NCI-H82 treated with DMSO at 0.1 percent for 48 hours (cell line): Measurements from ENCODE around the gene PDLIM7.
"Not testable (repeated sequence)": the region's sequence is repeated elsewhere in the genome, so short reads cannot be mapped to it uniquely, and the experiment has no call there.

ENCODE experiments used
- DNase-seq: peaks from one replicate; lab custom pipeline; 2025; ENCODE audit not compliant: unreplicated experiment; lab: John Stamatoyannopoulos, UW

The PDLIM7 gene

GRCh38 chr5:177491983-177492746 is 5.2 kb downstream of the PDLIM7 start:
- DNase-seq = no peak

- DNase-seq = peak; percentile 46
These were observed 5.9 kb downstream of the PDLIM7 start for GRCh38 chr5:177491429-177491945.

DNA sequence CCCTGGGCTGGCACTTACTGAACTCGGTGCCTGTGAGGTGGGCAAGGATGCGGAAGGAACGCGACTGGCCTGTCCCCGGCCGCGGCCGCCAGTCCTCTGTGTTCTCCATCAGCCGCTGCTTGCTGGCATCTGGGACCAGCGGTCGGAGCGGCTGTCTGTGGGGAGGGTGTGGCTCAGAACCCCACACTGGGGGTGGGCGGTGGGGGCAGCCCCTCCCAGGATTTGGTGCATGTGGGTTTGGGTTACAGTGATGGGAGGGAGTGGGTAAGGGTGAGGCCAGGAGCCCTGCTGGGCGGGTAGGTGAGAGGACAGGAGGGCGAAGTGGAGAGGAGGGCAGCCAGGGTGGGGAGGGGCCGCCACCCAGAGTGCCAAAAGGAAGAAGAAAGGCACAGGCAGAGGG is 6.4 kb downstream of the PDLIM7 start:
- DNase-seq = no peak

GRCh38 chr5:177490311-177490991 is 7.0 kb downstream of the PDLIM7 start:
- no peak for DNase-seq

- no peak for DNase-seq
These were observed 8.2 kb downstream of the PDLIM7 start for GRCh38 chr5:177489119-177489716.

- DNase-seq = no peak
These were observed 9.4 kb downstream of the PDLIM7 start for GRCh38 chr5:177487975-177488374.

DNA sequence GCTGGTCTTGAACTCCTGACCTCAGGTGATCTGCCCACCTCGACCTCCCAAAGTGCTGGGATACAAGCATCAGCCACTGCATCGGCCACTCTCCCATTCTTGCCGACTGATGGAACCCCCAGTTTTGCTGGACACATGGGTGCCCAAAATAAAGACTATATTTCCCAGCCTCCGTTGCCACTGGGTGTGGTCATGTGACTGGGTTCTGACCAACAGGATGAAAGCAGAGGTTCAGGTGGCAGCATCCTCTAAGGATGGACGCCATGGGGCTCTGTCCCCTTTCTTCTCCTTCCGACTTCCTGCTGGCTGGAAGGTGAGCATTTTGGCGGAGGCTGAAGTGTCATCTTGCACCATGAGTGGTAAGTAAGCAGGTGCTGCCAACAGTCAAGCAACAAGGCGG is 10.3 kb downstream of the PDLIM7 start:
- DNase-seq = no peak

DNA sequence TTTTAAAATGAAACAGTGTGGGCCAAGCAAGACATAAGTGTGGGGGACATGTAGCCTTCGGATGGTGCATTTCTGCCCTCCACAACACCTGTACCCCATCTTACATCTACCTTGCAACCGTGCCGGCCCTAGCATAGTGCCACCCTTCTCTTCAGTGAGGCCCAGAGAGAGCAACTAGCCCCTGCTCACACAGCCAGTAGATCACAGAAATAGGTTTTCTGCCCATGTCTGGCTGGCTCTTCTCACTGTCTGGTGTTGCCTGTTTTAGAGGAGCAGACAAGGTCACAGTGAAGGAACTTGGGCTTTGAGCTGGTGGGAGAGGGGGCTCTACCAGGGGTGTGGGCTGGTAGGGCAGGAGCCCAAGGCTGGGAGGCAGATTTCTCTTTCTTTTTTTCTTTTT is 11.1 kb downstream of the PDLIM7 start:
- DNase-seq = no peak

DNA sequence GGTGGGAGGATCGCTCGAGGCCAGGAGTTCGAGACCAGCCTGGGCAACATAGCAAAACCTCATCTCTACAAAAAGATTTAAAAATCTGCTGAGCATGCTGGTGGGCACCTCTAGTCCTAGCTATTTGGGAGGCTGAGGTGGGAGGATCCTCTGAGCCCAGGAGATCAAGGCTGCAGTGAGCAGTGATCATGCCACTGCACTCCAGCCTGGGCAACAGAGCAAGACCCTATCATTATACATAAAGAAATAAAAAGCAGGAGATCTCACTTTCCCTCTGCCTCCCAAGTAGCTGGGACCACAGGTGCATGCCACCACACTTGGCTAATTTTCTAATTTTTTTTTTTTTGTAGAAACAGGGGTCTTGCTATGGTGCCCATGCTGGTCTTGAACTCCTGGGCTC is 11.7 kb downstream of the PDLIM7 start:
- not testable (repeated sequence) for DNase-seq

DNA sequence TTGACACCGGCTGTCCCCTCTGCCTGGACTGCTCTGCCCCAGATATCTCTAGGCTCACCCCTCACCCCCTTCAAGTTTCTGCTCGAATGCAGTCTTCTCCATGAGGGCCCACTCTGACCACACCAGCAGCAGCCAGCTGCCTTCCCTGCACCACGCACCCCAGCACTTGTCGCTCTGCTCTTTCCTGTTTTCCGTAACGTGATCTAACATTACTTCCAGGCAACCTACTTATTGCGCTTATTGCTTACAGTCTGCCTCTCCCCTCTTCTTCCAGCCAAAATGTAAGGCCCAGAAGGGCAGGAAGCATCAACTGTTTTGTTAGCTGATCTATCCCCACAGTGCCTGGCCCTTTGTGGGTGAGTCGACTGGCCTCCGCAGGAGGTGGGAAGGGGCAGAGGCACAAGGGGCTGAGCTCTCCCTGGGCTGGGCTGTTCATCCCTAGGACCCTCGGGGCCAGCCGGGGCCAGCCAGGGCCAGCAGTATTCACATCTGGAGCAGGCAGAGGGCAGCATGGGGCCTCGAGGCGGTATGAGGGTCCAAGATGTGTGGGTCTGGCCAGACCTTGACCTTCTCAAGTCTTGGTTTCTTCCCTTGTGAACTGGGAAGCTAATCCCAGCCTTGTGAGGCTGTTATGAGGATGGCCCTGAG is 12.4 kb downstream of the PDLIM7 start:
- no peak for DNase-seq

GRCh38 chr5:177483994-177484901 is 13.2 kb downstream of the PDLIM7 start:
- DNase-seq = no peak

DNA sequence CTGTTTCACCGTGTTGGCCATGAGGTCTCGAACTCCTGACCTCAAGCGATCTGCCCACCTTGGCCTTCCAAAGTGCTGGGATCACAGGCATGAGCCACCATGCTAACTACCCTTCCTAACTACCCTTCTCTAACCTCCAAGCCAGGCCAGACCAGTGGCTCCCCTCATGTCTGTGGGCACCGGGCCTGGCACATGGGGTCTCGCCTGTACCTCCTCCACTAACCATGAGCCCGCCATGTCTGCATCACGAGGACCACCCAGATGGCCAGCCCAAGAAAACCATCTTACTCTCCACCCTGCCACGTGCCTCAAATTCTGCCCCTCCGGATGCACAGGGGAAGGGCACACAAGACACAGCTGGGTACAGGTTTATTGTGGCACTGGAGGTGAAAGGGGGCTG is 14.4 kb downstream of the PDLIM7 start:
- DNase-seq = no peak

GRCh38 chr5:177482359-177482795 is 15.0 kb downstream of the PDLIM7 start:
- no peak for DNase-seq

DNA sequence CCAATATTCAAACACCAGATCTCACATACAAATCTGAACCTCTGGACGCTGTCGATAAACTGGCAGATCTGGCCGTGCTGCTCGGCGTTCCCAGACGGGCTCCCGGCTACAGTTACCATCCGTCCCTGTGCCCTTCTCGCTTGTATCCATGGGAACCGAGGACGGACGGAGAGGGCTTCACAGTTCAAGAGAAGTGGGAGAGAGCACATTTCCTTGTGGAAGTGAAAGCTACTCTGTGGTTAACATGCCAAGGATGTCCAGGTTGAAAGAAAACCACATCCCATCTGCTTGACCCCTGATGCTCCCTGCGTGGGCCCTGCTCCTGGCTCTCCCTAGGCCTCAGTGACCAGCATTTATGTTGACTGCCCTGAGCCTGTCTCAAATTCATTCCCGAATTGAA is 17.6 kb downstream of the PDLIM7 start:
- no peak for DNase-seq

DNA sequence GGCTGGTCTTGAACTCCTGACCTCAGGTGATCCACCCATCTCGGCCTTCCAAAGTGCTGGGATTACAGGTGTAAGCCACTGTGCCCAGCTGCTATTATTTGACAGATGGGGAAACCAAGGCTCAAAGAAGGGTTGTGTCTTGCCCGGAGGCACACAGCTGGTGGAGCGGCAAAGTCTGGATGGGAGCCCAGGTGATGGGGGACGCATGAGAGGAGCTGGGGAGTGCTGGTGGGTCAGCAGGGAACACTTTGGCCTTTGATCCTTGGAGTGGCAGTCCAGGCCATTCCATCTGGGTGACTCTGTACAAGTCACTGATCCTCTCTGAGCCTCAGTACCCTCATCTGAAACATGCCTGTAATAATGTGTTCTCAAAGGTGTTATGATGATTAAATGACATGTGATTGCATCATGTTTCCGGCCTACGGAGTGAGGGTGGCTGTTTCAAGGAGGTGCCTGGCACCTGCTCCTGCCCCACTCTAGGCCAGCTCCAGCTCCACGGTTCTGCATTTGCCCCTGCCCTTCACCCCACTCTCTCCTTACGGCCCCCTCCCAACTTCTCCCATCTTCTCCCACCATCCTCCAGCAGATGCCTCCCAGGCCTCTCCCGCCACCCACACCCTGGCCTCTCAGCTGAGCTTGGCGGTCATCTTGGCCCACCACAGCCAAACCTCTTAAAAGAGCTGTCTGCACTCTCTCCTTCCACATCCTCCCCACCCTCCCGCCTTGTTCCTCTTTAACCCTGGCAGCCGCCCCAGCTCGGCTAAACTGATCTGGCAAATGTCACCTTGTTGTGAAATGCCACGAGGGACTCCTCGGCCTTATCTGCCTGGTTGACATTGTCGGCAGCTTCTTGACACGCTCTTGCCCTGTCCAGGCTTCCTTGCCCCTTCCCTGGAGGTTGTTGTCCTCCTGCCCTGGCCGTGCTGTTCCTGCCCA is 18.4 kb downstream of the PDLIM7 start:
- DNase-seq = no peak

DNA sequence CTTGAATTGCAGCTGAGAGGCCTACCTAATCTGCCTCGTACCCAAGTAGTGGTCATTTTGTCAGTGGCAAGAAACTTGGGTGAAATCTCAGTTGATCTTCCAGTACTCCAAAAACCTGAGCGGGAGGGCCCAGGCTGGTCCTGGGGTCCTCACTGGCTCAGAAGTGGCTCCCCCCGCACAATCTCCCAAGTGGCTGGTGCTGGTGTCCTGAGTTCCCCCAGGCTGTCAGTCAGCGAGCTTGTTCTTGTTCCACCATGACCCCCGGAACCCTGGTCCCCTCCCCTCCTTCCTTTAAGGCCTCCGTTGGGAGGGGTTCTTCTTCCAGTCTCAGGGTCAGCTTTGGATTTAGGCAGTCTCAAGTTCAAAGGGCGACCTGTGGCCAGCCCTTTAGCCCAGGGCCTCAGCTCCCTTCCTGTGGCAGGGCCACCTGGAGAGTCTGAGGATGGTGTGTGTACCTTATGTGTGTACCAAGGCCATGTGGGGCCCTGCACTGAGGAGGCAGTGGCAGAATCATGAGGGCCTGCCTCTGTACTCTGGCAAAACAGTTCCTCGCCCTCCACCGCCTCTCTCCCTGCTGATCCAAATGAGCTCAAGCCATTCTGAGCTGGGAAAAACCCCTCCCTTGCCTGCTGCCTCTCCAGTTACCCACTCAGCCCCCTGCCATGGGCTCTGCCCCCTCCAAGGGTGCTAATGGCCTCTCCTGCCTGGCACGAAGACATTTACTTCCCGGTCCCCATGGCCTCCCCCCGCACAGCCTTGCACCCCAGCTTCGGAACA is 19.5 kb downstream of the PDLIM7 start:
- no peak for DNase-seq

GRCh38 chr5:177476531-177477233 is 20.7 kb downstream of the PDLIM7 start:
- DNase-seq = no peak
